Tibial nerve (tissue), 4 donors: ENCODE results near the gene KCNK13. TPM values are rescaled to one million over a fixed set of nuclear protein-coding genes. Genes with fewer than 3 reads are reported as not detected.

ENCODE experiments used
- DNase-seq, 2 donors: peaks; one replicate each; pipeline ENCODE4 v3.0.0-alpha.2; 2019; ENCODE audit warnings: low spot score in 2 of 2
- H3K27ac ChIP-seq, 4 donors: fragments of 200-600 bp; sonication (generic) in 3 of 4; one replicate each; pipeline ENCODE4 v1.5.1; 2017 to 2019; ENCODE audit warnings: mild to moderate bottlenecking in 1 of 4
- H3K27me3 ChIP-seq, 2 donors: fragments of 200-600 bp; sonication (generic) in 1 of 2; one replicate each; pipeline versions ENCODE4 v1.5.1 to v1.6.0; 2017 to 2019
- H3K36me3 ChIP-seq, 3 donors: fragments of 200-600 bp; sonication (generic); one replicate each; pipeline ENCODE4 v1.5.1; 2018 to 2019
- H3K4me1 ChIP-seq, 4 donors: fragments of 200-600 bp; sonication (generic) in 3 of 4; one replicate each; pipeline ENCODE4 v1.5.1; 2017 to 2019
- H3K4me3 ChIP-seq, 4 donors: fragments of 200-600 bp; sonication (generic) in 3 of 4; one replicate each; pipeline ENCODE4 v1.5.1; 2017 to 2019; ENCODE audit warnings: mild to moderate bottlenecking in 1 of 4, moderate library complexity in 1 of 4
- H3K9me3 ChIP-seq, 4 donors: fragments of 200-600 bp; sonication (generic) in 3 of 4; one replicate each; pipeline ENCODE4 v1.5.1; 2017 to 2019
- EP300 ChIP-seq, 2 donors: sonication (generic); formaldehyde crosslinking; IDR thresholded peaks; one replicate each; pipeline ENCODE4 v1.6.1; 2017; ENCODE audit warnings: antibody characterized with exemption in 2 of 2, mild to moderate bottlenecking in 1 of 2
- POLR2A ChIP-seq, 2 donors: fragments of 450-650 bp; IDR thresholded peaks; one replicate each; pipeline ENCODE4 v1.6.1; 2017; ENCODE audit warnings: antibody characterized with exemption in 2 of 2, mild to moderate bottlenecking in 2 of 2, moderate library complexity in 2 of 2
- WGBS, 2 donors: methylation state at CpG; one replicate each; pipeline ENCODE4 v1.1.5; 2018; 5-methylcytosine and 5-hydroxymethylcytosine counted together
- total RNA-seq, 4 donors: library from RNA; depleted of rRNA; stranded (reverse); fragments of >200 nt; gene quantifications; one replicate each; pipeline ENCODE4 v1.1.0, GENCODE V29; 2016
- TF ChIP-seq, protein P1 (sequence below), 5 experiments: fragments of 200-600 bp in 3 of 5; fragments of 450-650 bp in 2 of 5; sonication (generic) in 3 of 5; IDR thresholded peaks; one replicate each; pipeline ENCODE4 v1.5.1; 2016 to 2019; ENCODE audit warnings: antibody characterized with exemption in 5 of 5, mild to moderate bottlenecking in 3 of 5, moderate library complexity in 2 of 5

KCNK13 gene
- total RNA-seq, 4 donors from 2014 or later: 0.20 to 3.6 (median 0.53) TPM

DNA sequence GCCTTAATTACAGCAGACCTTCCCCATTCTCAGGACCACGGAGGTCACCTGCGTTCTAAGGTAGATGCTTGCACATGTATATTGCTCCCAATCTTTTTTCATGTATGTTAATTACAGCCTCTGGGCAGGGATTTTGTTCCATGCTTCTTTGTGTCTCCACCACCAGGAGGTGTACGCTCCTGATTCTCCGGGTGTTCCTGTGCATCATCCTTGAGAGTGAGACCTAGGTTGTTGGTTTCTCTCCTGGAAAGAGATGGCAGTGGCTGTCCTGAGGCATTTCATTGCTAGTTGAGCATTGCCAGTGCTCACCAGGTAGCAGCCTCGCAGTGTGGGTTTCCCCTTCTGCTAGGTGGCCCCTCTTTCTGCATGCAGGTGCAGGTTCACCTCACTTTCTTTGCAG, 52.8 kb downstream of the KCNK13 start:
- no peaks in the 10 kb centered on the region for H3K36me3 ChIP-seq
- H3K27ac ChIP-seq: no peak overlapping the region
- no peak for DNase-seq
- WGBS, 2 donors: 88 to 90% methylated on average over 5 of the region's 5 CpGs
- H3K4me3 ChIP-seq: no peak overlapping the region
- no peaks in the 10 kb centered on the region for H3K27me3 ChIP-seq
- no peaks in the 10 kb centered on the region for H3K9me3 ChIP-seq
- TF ChIP-seq EP300 (IDR thresholded peaks at IDR 0.05) (no peak), POLR2A (IDR thresholded peaks at IDR 0.05) (no peak)
- TF ChIP-seq, protein P1, sequence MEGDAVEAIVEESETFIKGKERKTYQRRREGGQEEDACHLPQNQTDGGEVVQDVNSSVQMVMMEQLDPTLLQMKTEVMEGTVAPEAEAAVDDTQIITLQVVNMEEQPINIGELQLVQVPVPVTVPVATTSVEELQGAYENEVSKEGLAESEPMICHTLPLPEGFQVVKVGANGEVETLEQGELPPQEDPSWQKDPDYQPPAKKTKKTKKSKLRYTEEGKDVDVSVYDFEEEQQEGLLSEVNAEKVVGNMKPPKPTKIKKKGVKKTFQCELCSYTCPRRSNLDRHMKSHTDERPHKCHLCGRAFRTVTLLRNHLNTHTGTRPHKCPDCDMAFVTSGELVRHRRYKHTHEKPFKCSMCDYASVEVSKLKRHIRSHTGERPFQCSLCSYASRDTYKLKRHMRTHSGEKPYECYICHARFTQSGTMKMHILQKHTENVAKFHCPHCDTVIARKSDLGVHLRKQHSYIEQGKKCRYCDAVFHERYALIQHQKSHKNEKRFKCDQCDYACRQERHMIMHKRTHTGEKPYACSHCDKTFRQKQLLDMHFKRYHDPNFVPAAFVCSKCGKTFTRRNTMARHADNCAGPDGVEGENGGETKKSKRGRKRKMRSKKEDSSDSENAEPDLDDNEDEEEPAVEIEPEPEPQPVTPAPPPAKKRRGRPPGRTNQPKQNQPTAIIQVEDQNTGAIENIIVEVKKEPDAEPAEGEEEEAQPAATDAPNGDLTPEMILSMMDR (IDR thresholded peaks at IDR 0.05): no peak
- no peaks in the 10 kb centered on the region for H3K4me1 ChIP-seq

DNA sequence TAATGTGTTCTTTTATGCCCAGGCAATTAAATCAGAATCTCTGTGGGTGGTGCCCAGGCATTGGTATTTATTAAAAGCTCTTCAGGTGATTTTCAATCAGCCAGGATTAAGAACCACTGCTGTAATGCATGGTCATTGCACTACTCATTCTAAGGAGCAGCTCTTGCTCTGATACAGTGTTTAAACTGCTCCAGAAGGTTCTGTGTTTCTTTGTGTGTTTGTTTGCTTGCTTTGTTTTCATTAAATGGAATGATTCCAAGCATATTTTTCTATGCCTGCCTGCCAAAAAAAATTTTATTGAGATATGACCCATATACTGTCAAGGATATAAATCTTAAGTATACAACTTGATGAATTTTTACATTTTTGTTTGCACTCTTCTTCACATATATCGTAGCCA, 54.0 kb downstream of the KCNK13 start:
- no peak for DNase-seq
- WGBS, 2 donors: 53 to 59% methylated on average over 1 of the region's 1 CpG
- no peaks in the 10 kb centered on the region for H3K27me3 ChIP-seq
- H3K4me1 ChIP-seq: no peaks in the 10 kb centered on the region
- peaks cover 0 to 3% (median 0%) of the 10 kb centered on the region in 4 donors for H3K9me3 ChIP-seq
- H3K36me3 ChIP-seq: no peaks in the 10 kb centered on the region
- H3K27ac ChIP-seq: no peak overlapping the region
- H3K4me3 ChIP-seq: no peak overlapping the region
- TF ChIP-seq, protein P1 (IDR thresholded peaks at IDR 0.05): no peak
- TF ChIP-seq POLR2A (IDR thresholded peaks at IDR 0.05): no peak
- TF ChIP-seq EP300 (IDR thresholded peaks at IDR 0.05): no peak

DNA sequence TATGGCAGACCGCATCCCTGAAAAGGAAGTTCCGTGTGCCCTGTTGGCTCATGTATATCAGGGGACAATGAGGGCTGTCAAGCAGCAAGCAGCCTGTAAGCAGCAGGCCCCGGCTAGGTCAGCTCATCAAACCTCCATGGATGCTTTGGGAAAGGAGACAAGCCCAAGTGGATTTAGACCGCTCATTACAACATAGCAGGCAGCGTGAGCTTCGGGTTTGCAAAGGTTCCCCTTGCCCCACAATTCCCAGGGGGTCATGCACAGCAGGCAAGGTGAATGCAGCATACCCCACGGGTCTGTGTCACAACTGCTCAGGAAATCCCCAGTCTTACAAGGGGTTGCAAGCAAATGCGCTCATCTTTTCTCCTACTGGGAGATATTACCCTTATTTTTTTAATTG, 54.6 kb downstream of the KCNK13 start:
- Histone ChIP-seq H3K4me3 (no peak overlapping the region), H3K9me3 (peaks cover 0 to 3% (median 0%) of the 10 kb centered on the region in 4 donors), H3K4me1 (no peaks in the 10 kb centered on the region), H3K27ac (no peak overlapping the region), H3K27me3 (no peaks in the 10 kb centered on the region), H3K36me3 (no peaks in the 10 kb centered on the region)
- no peak for DNase-seq
- WGBS, 2 donors: 64 to 85% methylated on average over 7 to 8 of the region's 8 CpGs
- TF ChIP-seq POLR2A (IDR thresholded peaks at IDR 0.05) (no peak), EP300 (IDR thresholded peaks at IDR 0.05) (no peak)
- TF ChIP-seq, protein P1 (IDR thresholded peaks at IDR 0.05): no peak

DNA sequence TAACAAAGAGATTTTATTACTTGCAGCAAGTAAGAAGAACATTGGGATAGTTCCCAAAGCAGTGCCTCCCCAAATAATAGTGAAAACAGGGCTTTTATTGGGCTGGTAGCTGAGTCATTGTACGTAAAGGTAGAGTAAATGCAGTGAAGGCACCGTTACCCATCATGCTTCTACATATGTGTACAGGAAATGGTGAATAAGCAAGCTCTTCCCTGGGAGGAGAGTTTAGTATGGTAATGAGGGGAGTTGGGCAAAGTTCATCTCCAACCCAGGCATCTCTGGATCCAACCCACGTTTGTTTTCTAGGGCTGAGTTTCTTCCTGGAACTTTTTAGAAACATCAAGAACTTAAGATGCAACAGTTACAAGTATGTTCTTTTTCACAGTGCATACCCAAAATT, 56.2 kb downstream of the KCNK13 start:
- Histone ChIP-seq H3K36me3 (no peaks in the 10 kb centered on the region), H3K9me3 (peaks cover 0 to 3% (median 0%) of the 10 kb centered on the region in 4 donors), H3K4me1 (no peaks in the 10 kb centered on the region), H3K4me3 (no peak overlapping the region), H3K27me3 (no peaks in the 10 kb centered on the region), H3K27ac (no peak overlapping the region)
- TF ChIP-seq EP300 (IDR thresholded peaks at IDR 0.05): no peak
- no peak for TF ChIP-seq POLR2A (IDR thresholded peaks at IDR 0.05)
- TF ChIP-seq, protein P1 (IDR thresholded peaks at IDR 0.05): no peak
- 65 to 77% methylated on average over 3 of the region's 3 CpGs for WGBS, 2 donors
- DNase-seq: no peak

DNA sequence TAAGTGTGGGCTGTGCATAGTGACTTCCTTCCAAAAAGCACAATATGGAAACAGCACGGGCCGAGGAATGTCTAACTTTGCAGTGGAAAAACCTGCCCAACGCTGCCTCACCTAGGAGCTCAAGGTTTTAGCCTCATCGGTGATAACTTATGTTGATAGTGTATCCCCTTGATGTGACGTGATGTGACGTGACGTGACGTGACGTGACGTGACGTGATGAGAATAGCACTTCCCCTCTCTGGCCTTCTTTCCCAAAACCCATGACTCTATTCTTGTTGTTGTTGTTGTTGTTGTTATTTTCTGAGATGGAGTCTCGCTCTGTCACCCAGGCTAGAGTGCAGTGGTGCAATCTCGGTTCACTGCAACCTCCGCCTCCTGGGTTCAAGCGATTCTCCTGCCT, 64.5 kb downstream of the KCNK13 start:
- no peak for DNase-seq
- Histone ChIP-seq H3K9me3 (no peaks in the 10 kb centered on the region), H3K4me1 (no peaks in the 10 kb centered on the region), H3K27ac (no peak overlapping the region), H3K36me3 (no peaks in the 10 kb centered on the region), H3K27me3 (no peaks in the 10 kb centered on the region), H3K4me3 (no peak overlapping the region)
- TF ChIP-seq, protein P1 (IDR thresholded peaks at IDR 0.05): no peak
- no peak for TF ChIP-seq POLR2A (IDR thresholded peaks at IDR 0.05)
- TF ChIP-seq EP300 (IDR thresholded peaks at IDR 0.05): no peak
- WGBS, 2 donors: 93 to 94% methylated on average over 15 of the region's 15 CpGs
